ENCODE data around the gene MSL1. TPM values are rescaled to one million over a fixed set of nuclear protein-coding genes. Genes with fewer than 3 reads are reported as not detected.

Gene MSL1
- total RNA-seq, 2 donors from 2014 or later: 42.2 to 52.5 TPM

DNA sequence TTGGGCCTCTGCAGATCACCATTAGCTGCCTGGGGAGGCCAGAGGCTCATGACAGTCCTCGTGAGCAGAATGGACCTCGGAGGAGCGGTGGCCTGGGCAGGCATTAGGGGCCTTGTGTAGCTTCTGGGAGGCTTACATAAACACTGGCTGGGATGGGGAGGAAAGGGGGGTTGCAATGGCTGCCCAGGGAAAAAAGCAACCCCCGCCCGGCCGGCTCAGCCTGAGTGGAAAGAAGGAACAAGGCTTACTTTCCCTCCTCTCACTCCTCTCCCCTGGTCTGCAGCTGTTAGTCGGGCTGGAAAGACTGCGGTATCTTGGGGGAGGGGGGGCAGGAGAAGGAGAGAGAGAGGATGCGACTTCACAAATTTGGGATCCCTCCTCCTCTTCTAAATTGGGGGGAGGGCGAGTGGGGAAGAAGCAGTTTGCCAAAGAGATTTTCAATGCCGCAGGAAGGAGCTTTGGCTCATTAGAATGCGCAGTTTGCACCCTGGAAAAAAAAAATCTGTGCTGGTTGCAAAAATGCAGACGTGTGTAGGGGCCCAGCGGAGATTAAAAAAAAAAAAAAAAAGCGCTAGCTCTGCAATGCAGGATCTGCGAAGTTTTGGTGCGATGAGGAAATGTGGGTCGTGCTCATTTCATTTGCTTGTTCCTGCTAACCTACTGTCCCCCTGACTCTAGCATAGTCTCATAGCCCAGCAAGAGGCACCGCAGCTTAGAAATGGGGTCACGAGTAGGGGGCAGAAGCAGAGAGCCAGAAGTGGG is 14.8 kb upstream of the MSL1 start:
- peaks cover 0 to 91% of the 10 kb centered on the region in 2 donors for H3K4me1 ChIP-seq
- H3K9me3 ChIP-seq: no peaks in the 10 kb centered on the region
- DNase-seq (ENCODE audit: low spot score): no peak
- no peak for TF ChIP-seq CTCF (IDR thresholded peaks at IDR 0.05)
- no peaks in the 10 kb centered on the region for H3K36me3 ChIP-seq
- H3K27ac ChIP-seq: peak overlapping the region; percentile 90 to 97
- no peak overlapping the region for H3K4me3 ChIP-seq
- no peaks in the 10 kb centered on the region for H3K27me3 ChIP-seq

- Histone ChIP-seq H3K4me1 (peaks cover 0 to 92% of the 10 kb centered on the region in 2 donors), H3K27ac (peak overlapping the region; percentile 90 to 97)
- TF ChIP-seq CTCF (IDR thresholded peaks at IDR 0.05): no peak
Observed at GRCh38 chr17:40107522-40108174, 14.1 kb upstream of the MSL1 start.

GRCh38 chr17:40108970-40109824 is 12.6 kb upstream of the MSL1 start:
- Histone ChIP-seq H3K9me3 (no peaks in the 10 kb centered on the region), H3K27me3 (no peaks in the 10 kb centered on the region), H3K4me3 (no peak overlapping the region), H3K4me1 (peaks cover 0 to 91% of the 10 kb centered on the region in 2 donors), H3K36me3 (no peaks in the 10 kb centered on the region), H3K27ac (peak overlapping the region; percentile 90 to 97)
- DNase-seq (ENCODE audit: low spot score): no peak
- TF ChIP-seq CTCF (IDR thresholded peaks at IDR 0.05): no peak

More at GRCh38 chr17:40107522-40108174, 14.1 kb upstream of the MSL1 start:
- H3K36me3 ChIP-seq: no peaks in the 10 kb centered on the region
- H3K4me3 ChIP-seq: peak overlapping the region in 1 of 2 donors; percentile 1
- DNase-seq (ENCODE audit: low spot score): no peak
- no peaks in the 10 kb centered on the region for H3K9me3 ChIP-seq
- no peaks in the 10 kb centered on the region for H3K27me3 ChIP-seq

DNA sequence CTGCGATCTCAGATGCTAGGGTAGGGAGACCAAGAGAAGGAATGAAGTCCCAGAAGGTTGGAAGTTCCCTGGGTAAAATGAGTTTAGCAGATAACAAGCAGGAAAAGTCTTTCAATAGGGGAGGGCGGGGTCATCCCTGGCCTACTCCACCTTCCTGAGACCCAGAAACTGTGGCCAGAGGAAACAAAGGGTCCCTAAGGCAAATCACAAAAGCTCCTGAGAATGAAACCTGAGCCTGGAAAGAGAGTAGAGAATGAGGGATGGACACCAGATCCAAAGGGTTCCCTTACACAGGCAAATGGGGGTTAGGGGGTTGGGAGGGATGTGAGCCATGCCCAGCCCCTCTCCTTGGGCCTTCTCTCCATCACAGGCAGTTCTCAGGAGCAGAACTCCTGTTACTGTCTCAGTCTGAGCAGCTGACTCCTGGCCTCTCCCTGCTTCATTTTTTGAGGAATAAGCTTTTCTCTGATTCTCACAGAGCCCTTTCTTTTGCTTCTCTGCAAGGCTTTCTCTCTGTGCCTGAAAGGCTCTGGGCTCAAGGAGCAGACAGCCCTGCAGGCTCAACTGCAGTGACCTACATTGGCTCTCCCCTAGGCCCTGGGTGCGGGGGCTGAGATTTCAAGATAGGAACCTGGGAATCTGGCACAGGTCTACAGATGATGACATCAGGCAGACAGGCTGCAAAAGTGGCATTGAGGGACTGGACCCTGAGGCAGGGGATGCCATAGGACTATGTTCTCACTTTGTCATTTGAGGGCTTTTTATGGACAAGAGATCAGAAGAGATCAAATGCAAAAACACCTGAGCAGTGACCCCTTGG is 11.5 kb upstream of the MSL1 start:
- H3K4me3 ChIP-seq: no peak overlapping the region
- H3K27ac ChIP-seq: peak overlapping the region; percentile 90 to 97
- TF ChIP-seq CTCF (IDR thresholded peaks at IDR 0.05): no peak
- H3K4me1 ChIP-seq: peaks cover 0 to 86% of the 10 kb centered on the region in 2 donors
- H3K9me3 ChIP-seq: no peaks in the 10 kb centered on the region
- no peak for DNase-seq (ENCODE audit: low spot score)
- no peaks in the 10 kb centered on the region for H3K27me3 ChIP-seq
- H3K36me3 ChIP-seq: no peaks in the 10 kb centered on the region
